ENCODE data around the gene LTA4H. TPM values are rescaled to one million over a fixed set of nuclear protein-coding genes. Genes with fewer than 3 reads are reported as not detected.

The LTA4H gene
- total and polyA plus RNA-seq, 10 donors: 58.0 to 183 (median 93.5) TPM

DNA sequence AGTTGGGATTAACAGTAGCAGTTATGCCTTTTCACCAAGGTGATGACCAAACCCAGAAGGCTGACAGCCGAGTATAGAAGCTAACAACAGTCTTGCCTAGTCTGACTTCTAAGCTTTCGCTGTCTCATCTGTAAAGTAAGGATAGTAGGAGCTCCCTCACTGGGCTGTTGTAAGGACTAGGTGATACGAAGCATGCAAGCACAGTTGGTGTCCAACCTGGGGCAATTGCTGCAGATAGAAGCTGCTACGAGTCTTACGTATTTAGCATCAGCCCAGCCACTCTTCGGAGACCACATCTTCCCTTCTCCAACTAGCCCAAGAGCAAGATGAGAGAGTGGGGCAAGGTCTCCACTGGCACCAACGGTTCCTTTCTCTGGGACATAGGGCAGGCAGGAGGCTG, 45.3 kb downstream of the LTA4H start:
- Histone ChIP-seq H3K36me3 (peaks cover 0 to 90% (median 0%) of the 10 kb centered on the region in 6 donors), H3K27me3 (replicated peaks in 1 of 7) (no peaks in the 10 kb centered on the region), H3K4me1 (peaks cover 0 to 4% (median 0%) of the 10 kb centered on the region in 6 donors), H3K27ac (no peak overlapping the region), H3K4me3 (no peak overlapping the region), H3K9me3 (no peaks in the 10 kb centered on the region)
- WGBS, 5 donors: 74 to 89% (median 84%) methylated on average over 6 to 7 of the region's 7 CpGs
- TF ChIP-seq POLR2AphosphoS5 (IDR thresholded peaks at IDR 0.05): no peak
- TF ChIP-seq CTCF (IDR thresholded peaks at IDR 0.05 in 8 of 11, conservative IDR thresholded peaks at IDR 0.05 in 3 of 11): no peak
- no peak for DNase-seq
- intact Hi-C loops (cut with DNase I; ENCODE audit: low total_unique reads): loop anchor here (10.0 kb wide), 1 partner anchor 165 kb away; no protein-coding TSS in a partner anchor

- Histone ChIP-seq H3K4me1 (no peaks in the 10 kb centered on the region), H3K27me3 (replicated peaks in 1 of 7) (no peaks in the 10 kb centered on the region), H3K36me3 (peaks cover 0 to 89% (median 0%) of the 10 kb centered on the region in 6 donors), H3K9me3 (no peaks in the 10 kb centered on the region), H3K4me3 (no peak overlapping the region), H3K27ac (no peak overlapping the region)
- DNase-seq: no peak
- TF ChIP-seq POLR2AphosphoS5 (IDR thresholded peaks at IDR 0.05) (no peak), CTCF (IDR thresholded peaks at IDR 0.05 in 8 of 11, conservative IDR thresholded peaks at IDR 0.05 in 3 of 11) (no peak)
- 33 to 47% (median 39%) methylated on average over 4 of the region's 4 CpGs for WGBS, 5 donors
- intact Hi-C loops (cut with DNase I; ENCODE audit: low total_unique reads): loop anchor here (10.0 kb wide), 1 partner anchor 165 kb away; no protein-coding TSS in a partner anchor
Measured at GRCh38 chr12:95989504-95990123, 45.8 kb downstream of the LTA4H start.

DNA sequence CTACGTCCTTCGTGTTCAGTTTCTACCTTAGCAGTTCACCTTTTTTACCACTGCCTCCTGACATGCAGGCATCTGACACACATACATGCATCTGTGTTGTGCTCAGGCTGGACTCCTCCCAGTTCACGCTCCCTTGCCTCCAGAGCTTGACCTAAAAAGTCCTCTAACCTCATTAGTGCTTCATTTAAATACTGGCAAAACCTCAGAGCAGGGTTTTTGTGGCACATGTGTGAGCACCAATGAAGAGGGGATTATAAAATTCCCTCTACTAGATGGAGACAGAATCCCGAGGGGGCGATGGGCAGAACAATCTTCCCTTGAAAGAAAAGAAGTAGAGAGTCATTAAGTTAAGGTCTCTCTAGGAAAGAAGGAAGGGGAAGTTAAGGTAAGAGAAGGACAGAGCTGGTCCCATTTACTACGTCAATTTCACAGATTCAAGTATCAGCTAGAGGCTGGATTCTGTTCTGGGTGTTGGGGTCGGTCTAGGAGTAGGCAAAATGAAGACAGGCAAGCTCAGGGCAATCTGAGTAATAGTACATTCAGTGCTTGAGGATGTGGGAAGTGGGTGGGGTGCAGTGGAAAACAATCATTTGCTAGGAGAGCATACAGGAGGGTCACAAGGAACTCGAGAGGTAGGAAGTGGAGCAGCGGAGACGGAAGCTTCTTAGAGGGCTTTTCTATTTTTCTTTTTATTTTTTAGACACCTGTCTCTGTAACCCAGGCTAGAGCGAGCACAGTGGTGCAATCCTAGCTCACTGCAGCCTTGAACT, 46.7 kb downstream of the LTA4H start:
- 76 to 80% (median 78%) methylated on average over 11 of the region's 11 CpGs for WGBS, 5 donors
- H3K27ac ChIP-seq: no peak overlapping the region
- no peaks in the 10 kb centered on the region for H3K4me1 ChIP-seq
- peaks cover 0 to 81% (median 0%) of the 10 kb centered on the region in 6 donors for H3K36me3 ChIP-seq
- DNase-seq: no peak
- no peak for TF ChIP-seq POLR2A (IDR thresholded peaks at IDR 0.05)
- TF ChIP-seq POLR2AphosphoS5 (IDR thresholded peaks at IDR 0.05): no peak
- no peak for TF ChIP-seq CTCF (IDR thresholded peaks at IDR 0.05 in 8 of 11, conservative IDR thresholded peaks at IDR 0.05 in 3 of 11)
- H3K27me3 ChIP-seq (replicated peaks in 1 of 7): no peaks in the 10 kb centered on the region
- no peak overlapping the region for H3K4me3 ChIP-seq
- no peaks in the 10 kb centered on the region for H3K9me3 ChIP-seq
- intact Hi-C loops (cut with DNase I; ENCODE audit: low total_unique reads): no loop called here

Measured in spleen (tissue), 11 donors.